CD4-positive, alpha-beta memory T cell (primary cell): ENCODE measurements around the gene VPS35L. TPM values are rescaled to one million over a fixed set of nuclear protein-coding genes. Genes with fewer than 3 reads are reported as not detected.

Source experiments
- CTCF ChIA-PET: fragments of 350-600 bp; sonication (Branson Sonifier 250); formaldehyde crosslinking; loops from one replicate; lab custom pipeline; 2021; ENCODE audit warnings: inconsistent platforms; ENCODE audit not compliant: partially characterized antibody; lab: Charles Lee
- POLR2A ChIA-PET: fragments of 350-600 bp; sonication (Branson Sonifier 250); formaldehyde crosslinking; loops from one replicate; lab custom pipeline; 2021; ENCODE audit not compliant: partially characterized antibody; lab: Charles Lee
- DNase-seq, 5 donors: peaks; one replicate each; pipeline versions ENCODE4 v3.0.0 to v3.0.0-alpha.2; 2020 to 2022; ENCODE audit warnings: mixed read lengths in 1 of 5
- H3K27ac ChIP-seq: one replicate; pipeline ENCODE4 v1.7.0; 2013; ENCODE audit warnings: low read depth, low read length
- H3K27me3 ChIP-seq: 2 replicates; pipeline ENCODE4 v1.7.0; 2013; ENCODE audit warnings: mild to moderate bottlenecking, low read length, moderate library complexity; ENCODE audit not compliant: insufficient read depth
- H3K36me3 ChIP-seq: 2 replicates; pipeline ENCODE4 v1.7.0; 2013; ENCODE audit warnings: mild to moderate bottlenecking, low read length, moderate library complexity; ENCODE audit not compliant: insufficient read depth
- H3K4me1 ChIP-seq: 2 replicates; pipeline ENCODE4 v1.7.0; 2013; ENCODE audit warnings: mild to moderate bottlenecking, low read length, moderate library complexity; ENCODE audit not compliant: insufficient read depth
- H3K4me3 ChIP-seq, 2 donors: one replicate each; pipeline ENCODE4 v1.7.0; 2013; ENCODE audit warnings: low read length in 2 of 2, mild to moderate bottlenecking in 1 of 2
- H3K9me3 ChIP-seq, 2 donors: one replicate each; pipeline ENCODE4 v1.7.0; 2013; ENCODE audit warnings: low read length in 2 of 2, control low read depth in 1 of 2; ENCODE audit not compliant: control insufficient read depth in 1 of 2
- H3K27ac Mint-ChIP-seq, 7 donors: one replicate each; pipeline ENCODE4 v1.8.0; 2020 to 2021; ENCODE audit warnings: mixed read lengths in 7 of 7, mild to moderate bottlenecking in 6 of 7, inconsistent platforms in 3 of 7, moderate library complexity in 3 of 7
- H3K27me3 Mint-ChIP-seq, 2 donors: one replicate each; pipeline ENCODE4 v1.8.0; 2020 to 2021; ENCODE audit warnings: mixed read lengths in 2 of 2
- H3K36me3 Mint-ChIP-seq, 2 donors: one replicate each; pipeline ENCODE4 v1.8.0; 2020 to 2021; ENCODE audit warnings: mixed read lengths in 2 of 2, inconsistent platforms in 1 of 2, mild to moderate bottlenecking in 1 of 2
- H3K4me1 Mint-ChIP-seq, 4 donors: one replicate each; pipeline ENCODE4 v1.8.0; 2020 to 2021; ENCODE audit warnings: mixed read lengths in 4 of 4, mild to moderate bottlenecking in 1 of 4
- H3K4me3 Mint-ChIP-seq, 8 donors: one replicate each; pipeline ENCODE4 v1.8.0; 2020 to 2021; ENCODE audit warnings: mixed read lengths in 8 of 8, mild to moderate bottlenecking in 7 of 8, moderate library complexity in 6 of 8, inconsistent platforms in 3 of 8
- H3K9me3 Mint-ChIP-seq, 8 donors: one replicate each; pipeline ENCODE4 v1.8.0; 2020 to 2021; ENCODE audit warnings: mixed read lengths in 8 of 8, mild to moderate bottlenecking in 5 of 8, inconsistent platforms in 3 of 8, moderate library complexity in 1 of 8
- intact Hi-C: fragments of 100-400 bp; cut with micrococcal nuclease; formaldehyde crosslinking; loops from one replicate; pipeline ENCODE4 v1.15.1; 2023
- polyA plus RNA-seq, 2 donors: library from polyadenylated mRNA; unstranded; fragments of 300-500 nt; fragmentation: Illumina TruSeq; gene quantifications; one replicate each; pipeline ENCODE4 v1.2.3, GENCODE V29; 2021
- total RNA-seq, 2 experiments: library from RNA; stranded (reverse); gene quantifications; one replicate each; pipeline ENCODE4 v1.2.3, GENCODE V29; 2021

VPS35L gene
- total and polyA plus RNA-seq, 4 experiments from 2014 or later = 42.2 to 52.9 (median 48.6) TPM

DNA sequence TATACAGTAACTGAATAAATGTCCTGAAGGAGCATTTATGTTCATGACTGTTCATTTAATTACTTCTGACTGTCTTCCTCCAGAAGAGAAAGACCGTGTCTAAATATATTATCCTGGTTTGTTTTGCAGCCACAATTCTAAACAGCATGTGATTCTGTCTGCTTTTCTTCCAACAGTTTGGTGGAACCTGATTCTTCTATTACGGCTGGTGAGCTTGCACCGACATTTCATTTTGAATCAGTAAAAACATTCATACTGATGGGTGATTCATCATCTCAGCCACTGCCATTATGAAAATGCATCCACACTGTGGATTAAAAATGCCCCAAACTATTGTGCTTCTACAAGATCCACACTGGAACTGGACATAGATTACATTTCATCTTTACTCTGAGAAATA, 145.6 kb downstream of the VPS35L start:
- Mint-ChIP-seq H3K4me3 (no peak overlapping the region), H3K27me3 (no peaks in the 10 kb centered on the region), H3K27ac (peak overlapping the region in 3 of 7 donors; percentile 47 to 70 (median 57)), H3K9me3 (no peaks in the 10 kb centered on the region), H3K4me1 (peaks cover 27 to 54% (median 41%) of the 10 kb centered on the region in 4 donors), H3K36me3 (peaks cover 50 to 69% of the 10 kb centered on the region in 2 donors)
- H3K9me3 ChIP-seq = no peaks in the 10 kb centered on the region
- H3K36me3 ChIP-seq = peaks cover 32% of the 10 kb centered on the region
- peaks cover 33% of the 10 kb centered on the region for H3K4me1 ChIP-seq
- no peak overlapping the region for H3K4me3 ChIP-seq
- no peak overlapping the region for H3K27ac ChIP-seq
- H3K27me3 ChIP-seq = no peaks in the 10 kb centered on the region
- intact Hi-C loops = no loop called here
- ChIA-PET CTCF (no interaction called here), POLR2A (no interaction called here)
- DNase-seq = no peak

DNA sequence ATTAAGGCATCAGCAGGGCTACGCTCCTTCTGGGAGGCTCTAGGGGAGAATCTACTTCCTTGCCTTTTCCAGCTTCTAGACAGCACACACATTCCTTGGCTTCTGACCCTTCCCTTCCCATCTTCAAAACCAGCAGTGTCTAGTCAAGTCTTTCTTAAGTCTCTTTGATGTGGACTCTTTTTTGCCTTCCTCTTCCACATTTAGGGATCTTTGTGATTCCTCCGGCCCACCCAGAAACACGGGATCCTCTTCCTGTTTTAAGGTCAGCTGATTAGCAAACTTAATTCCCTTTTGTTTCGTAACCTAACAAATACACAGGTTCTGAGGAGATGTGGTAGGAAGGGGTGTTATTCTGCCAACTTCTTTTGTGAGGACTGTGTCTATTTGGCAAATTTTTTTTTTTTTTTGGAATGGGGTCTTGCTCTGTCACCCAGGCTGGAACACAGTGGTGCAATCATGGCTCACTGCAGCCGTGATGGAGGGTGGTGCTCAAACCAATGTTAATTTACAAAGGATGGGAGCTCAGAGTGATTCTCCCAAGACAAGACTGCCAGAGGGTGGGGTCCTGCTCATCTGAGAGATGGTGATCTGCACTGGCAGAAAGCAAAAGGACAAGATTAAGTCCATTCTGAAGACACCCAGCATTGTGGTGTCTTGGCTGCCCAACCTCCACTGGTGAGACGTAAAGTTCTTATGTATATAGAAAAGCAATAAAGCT, 147.8 kb downstream of the VPS35L start:
- no peak overlapping the region for H3K4me3 Mint-ChIP-seq
- H3K4me1 ChIP-seq = peaks cover 11% of the 10 kb centered on the region
- peaks cover 8 to 32% (median 18%) of the 10 kb centered on the region in 4 donors for H3K4me1 Mint-ChIP-seq
- H3K27ac Mint-ChIP-seq = peak overlapping the region in 3 of 7 donors; percentile 42 to 60 (median 43)
- H3K36me3 ChIP-seq = peaks cover 32% of the 10 kb centered on the region
- no peak overlapping the region for H3K27ac ChIP-seq
- no peaks in the 10 kb centered on the region for H3K9me3 Mint-ChIP-seq
- no peak overlapping the region for H3K4me3 ChIP-seq
- DNase-seq = no peak
- peaks cover 58 to 76% of the 10 kb centered on the region in 2 donors for H3K36me3 Mint-ChIP-seq
- CTCF ChIA-PET = interaction anchor here (0.7 kb wide), 1 partner anchor 105 kb away, joined by 4 read pairs; no protein-coding TSS in a partner anchor
- no peaks in the 10 kb centered on the region for H3K9me3 ChIP-seq
- POLR2A ChIA-PET = no interaction called here
- no peaks in the 10 kb centered on the region for H3K27me3 Mint-ChIP-seq
- H3K27me3 ChIP-seq = no peaks in the 10 kb centered on the region
- intact Hi-C loops = no loop called here

DNA sequence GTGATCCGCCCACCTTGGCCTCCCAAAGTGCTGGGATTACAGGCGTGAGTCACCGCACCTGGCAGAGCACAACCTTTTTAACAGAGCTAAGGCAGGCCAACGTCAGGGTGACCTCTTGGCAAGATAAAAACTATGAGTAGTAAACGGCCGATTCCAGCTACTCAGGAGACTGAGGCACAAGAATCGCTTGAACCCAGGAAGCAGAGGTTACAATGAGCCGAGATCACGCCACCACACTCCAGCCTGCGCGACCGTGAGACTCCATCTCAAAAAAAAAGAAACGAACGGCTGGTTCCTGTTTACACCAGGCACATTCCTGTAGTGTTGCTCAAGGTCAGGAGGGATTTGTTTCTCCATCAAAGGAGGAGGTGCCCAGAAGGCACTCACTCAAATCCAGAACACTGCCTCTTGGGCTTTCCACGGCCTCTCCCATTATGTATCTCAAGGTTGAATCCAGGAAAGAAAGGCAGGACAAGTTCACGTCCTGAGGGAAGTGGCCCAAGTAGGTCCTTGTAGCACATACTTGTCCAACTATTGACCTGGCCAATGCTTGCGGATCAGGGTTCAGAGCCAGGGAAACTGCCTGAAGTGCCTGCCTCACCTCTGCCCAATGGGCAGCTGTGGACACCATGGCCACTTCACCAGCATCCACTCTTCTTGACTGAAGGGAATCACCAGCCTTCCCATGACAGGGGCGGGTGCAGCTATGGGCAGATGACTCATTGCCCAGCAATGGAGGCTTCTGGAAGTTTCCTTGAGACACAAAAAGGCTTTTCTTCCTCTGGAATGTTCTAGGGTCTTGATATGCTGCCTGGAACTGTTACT, 149.0 kb downstream of the VPS35L start:
- Histone ChIP-seq H3K4me3 (no peak overlapping the region), H3K27me3 (no peaks in the 10 kb centered on the region), H3K36me3 (peaks cover 31% of the 10 kb centered on the region), H3K27ac (no peak overlapping the region), H3K4me1 (no peaks in the 10 kb centered on the region), H3K9me3 (no peaks in the 10 kb centered on the region)
- intact Hi-C loops = no loop called here
- H3K4me1 Mint-ChIP-seq = peaks cover 4 to 25% (median 10%) of the 10 kb centered on the region in 4 donors
- ChIA-PET POLR2A (interaction anchor here (2.9 kb wide), 1 partner anchor 9 kb away, joined by 11 read pairs; no protein-coding TSS in a partner anchor), CTCF (interaction anchor here (1.4 kb wide), 2 partner anchors 8 to 13 kb away, joined by 3 read pairs; no protein-coding TSS in a partner anchor)
- H3K27me3 Mint-ChIP-seq = no peaks in the 10 kb centered on the region
- no peaks in the 10 kb centered on the region for H3K9me3 Mint-ChIP-seq
- H3K4me3 Mint-ChIP-seq = no peak overlapping the region
- DNase-seq = no peak
- peak overlapping the region in 2 of 7 donors; percentile 23 to 66 for H3K27ac Mint-ChIP-seq
- H3K36me3 Mint-ChIP-seq = peaks cover 62 to 75% of the 10 kb centered on the region in 2 donors

DNA sequence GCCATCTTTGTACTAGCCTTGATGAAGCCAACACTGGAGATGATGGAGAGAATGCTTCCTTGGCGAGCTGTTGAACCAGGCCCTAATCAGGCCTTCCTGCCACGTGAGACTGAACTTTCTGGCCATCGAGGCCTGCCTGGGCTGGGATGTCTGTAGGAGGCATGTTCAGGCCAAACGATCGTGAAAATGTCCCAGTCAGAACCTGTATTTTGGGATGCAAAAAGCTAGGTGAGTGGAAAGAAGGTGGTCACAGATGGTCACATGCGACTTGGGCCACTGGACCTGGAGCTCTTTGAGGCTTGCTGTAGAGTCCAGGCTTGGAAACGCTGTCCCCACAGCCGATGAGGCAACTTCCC, 149.6 kb downstream of the VPS35L start:
- H3K4me1 ChIP-seq = no peaks in the 10 kb centered on the region
- ChIA-PET POLR2A (interaction anchor here (2.9 kb wide), 1 partner anchor 9 kb away, joined by 11 read pairs; no protein-coding TSS in a partner anchor), CTCF (interaction anchor here (1.4 kb wide), 3 partner anchors 9 to 12 kb away, joined by 3 to 4 read pairs (median 3); no protein-coding TSS in a partner anchor)
- no peak overlapping the region for H3K27ac ChIP-seq
- no peak overlapping the region for H3K4me3 ChIP-seq
- DNase-seq = no peak
- Mint-ChIP-seq H3K4me1 (peaks cover 5 to 23% (median 6%) of the 10 kb centered on the region in 4 donors), H3K27ac (peak overlapping the region in 1 of 7 donors; percentile 23), H3K4me3 (no peak overlapping the region), H3K9me3 (no peaks in the 10 kb centered on the region), H3K27me3 (no peaks in the 10 kb centered on the region), H3K36me3 (peaks cover 64 to 75% of the 10 kb centered on the region in 2 donors)
- peaks cover 30% of the 10 kb centered on the region for H3K36me3 ChIP-seq
- no peaks in the 10 kb centered on the region for H3K9me3 ChIP-seq
- intact Hi-C loops = no loop called here
- no peaks in the 10 kb centered on the region for H3K27me3 ChIP-seq

DNA sequence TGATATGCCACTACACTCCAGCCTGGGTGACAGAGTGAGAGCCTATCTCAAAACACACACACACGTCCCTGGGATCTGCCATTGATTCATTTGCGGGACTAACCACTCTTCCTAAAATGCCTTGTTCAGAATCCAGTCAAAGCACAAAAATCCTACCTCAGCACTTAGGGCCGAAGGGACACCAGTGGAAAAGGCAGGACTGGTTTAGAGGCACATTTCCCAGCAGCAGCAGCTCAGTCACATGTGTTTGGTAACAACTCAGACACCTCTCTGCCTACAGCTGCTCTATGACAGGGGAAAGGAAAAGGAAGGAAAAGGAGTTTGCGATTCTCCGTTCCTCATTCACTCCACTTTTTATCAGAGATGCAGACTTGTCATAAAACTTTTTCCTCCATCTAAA, 150.3 kb downstream of the VPS35L start:
- Mint-ChIP-seq H3K4me1 (peaks cover 0 to 21% (median 4%) of the 10 kb centered on the region in 4 donors), H3K9me3 (no peaks in the 10 kb centered on the region), H3K36me3 (peaks cover 57 to 71% of the 10 kb centered on the region in 2 donors), H3K4me3 (no peak overlapping the region), H3K27me3 (no peaks in the 10 kb centered on the region), H3K27ac (peak overlapping the region in 1 of 7 donors; percentile 42)
- intact Hi-C loops = no loop called here
- DNase-seq = no peak
- no peaks in the 10 kb centered on the region for H3K9me3 ChIP-seq
- H3K4me1 ChIP-seq = no peaks in the 10 kb centered on the region
- H3K27me3 ChIP-seq = no peaks in the 10 kb centered on the region
- ChIA-PET CTCF (interaction anchor here (1.0 to 1.4 kb wide), 4 partner anchors 9 to 122 kb away, joined by 3 to 4 read pairs (median 4); no protein-coding TSS in a partner anchor), POLR2A (interaction anchor here (2.9 kb wide), 1 partner anchor 10 kb away, joined by 11 read pairs; no protein-coding TSS in a partner anchor)
- peaks cover 34% of the 10 kb centered on the region for H3K36me3 ChIP-seq
- no peak overlapping the region for H3K4me3 ChIP-seq
- no peak overlapping the region for H3K27ac ChIP-seq

DNA sequence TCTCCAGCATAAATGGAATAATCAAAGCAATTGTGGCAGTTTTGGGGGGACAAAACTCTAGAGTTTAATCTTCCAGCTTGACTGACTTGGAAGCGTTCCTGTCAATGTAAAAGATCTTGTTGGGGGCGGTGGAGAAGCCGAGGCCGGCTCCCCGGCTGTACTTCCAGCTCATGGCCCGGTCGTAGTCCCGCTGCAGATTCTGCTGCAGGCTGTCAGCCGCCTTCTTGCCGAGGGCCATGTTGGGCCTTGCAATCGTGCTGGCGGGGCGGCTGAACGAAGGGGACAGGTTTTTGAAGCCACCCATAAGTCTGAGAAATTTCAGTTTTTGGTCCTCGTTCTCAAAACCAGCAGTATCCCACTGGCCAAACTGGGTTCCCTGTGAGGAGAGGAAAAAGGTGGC, 151.3 kb downstream of the VPS35L start:
- H3K36me3 Mint-ChIP-seq = peaks cover 54 to 70% of the 10 kb centered on the region in 2 donors
- POLR2A ChIA-PET = interaction anchor here (2.9 kb wide), 1 partner anchor 11 kb away, joined by 11 read pairs; no protein-coding TSS in a partner anchor

More for the DNA sequence above, 151.3 kb downstream of the VPS35L start:
- H3K9me3 ChIP-seq = no peaks in the 10 kb centered on the region
- no peaks in the 10 kb centered on the region for H3K27me3 ChIP-seq
- intact Hi-C loops = no loop called here
- Mint-ChIP-seq H3K9me3 (no peaks in the 10 kb centered on the region), H3K4me1 (peaks cover 5 to 21% (median 7%) of the 10 kb centered on the region in 4 donors), H3K4me3 (no peak overlapping the region), H3K27ac (no peak overlapping the region), H3K27me3 (no peaks in the 10 kb centered on the region)
- DNase-seq = no peak
- H3K36me3 ChIP-seq = peaks cover 36% of the 10 kb centered on the region
- H3K27ac ChIP-seq = no peak overlapping the region
- no peaks in the 10 kb centered on the region for H3K4me1 ChIP-seq
- H3K4me3 ChIP-seq = no peak overlapping the region
- CTCF ChIA-PET = interaction anchor here (1.0 kb wide), 1 partner anchor 123 kb away, joined by 4 read pairs; no protein-coding TSS in a partner anchor
